K562 (cell line): Measurements from ENCODE around the gene ZBTB16. TPM values are rescaled to one million over a fixed set of nuclear protein-coding genes. Genes with fewer than 3 reads are reported as not detected.

Experiments
- ARID1B ChIP-seq: fragments of 450-650 bp; IDR thresholded peaks from 2 replicates; pipeline ENCODE4 v1.6.1; 2016; ENCODE audit warnings: antibody characterized with exemption, mild to moderate bottlenecking, inconsistent platforms
- CBFA2T3 ChIP-seq: fragments of 450-650 bp; IDR thresholded peaks from 2 replicates; pipeline ENCODE4 v1.6.1; 2017
- CCNT2 ChIP-seq: IDR thresholded peaks from 2 replicates; pipeline ENCODE4 v1.6.1; 2011; ENCODE audit warnings: borderline replicate concordance, low read depth, mild to moderate bottlenecking, moderate library complexity, mixed read lengths, low read length; ENCODE audit not compliant: insufficient read length; ENCODE audit errors: extremely low read depth
- DMBX1 ChIP-seq: fragments of 250-450 bp; sonication (Bioruptor Pico); IDR thresholded peaks from 2 replicates; pipeline ENCODE4 v1.8.0; 2022; ENCODE audit warnings: inconsistent platforms, mild to moderate bottlenecking, moderate library complexity, borderline replicate concordance
- ELF4 ChIP-seq: fragments of 450-650 bp; formaldehyde crosslinking; IDR thresholded peaks from 2 replicates; pipeline ENCODE4 v1.4.0; 2022; ENCODE audit warnings: missing genetic modification characterization
- FOXA3 ChIP-seq, 2 experiments: fragments of 450-650 bp in 1 of 2; sonication (generic) in 1 of 2; formaldehyde crosslinking; IDR thresholded peaks in 1 of 2; conservative IDR thresholded peaks in 1 of 2; 2 replicates each; pipeline versions ENCODE4 v1.4.0 to v1.8.0; 2020 to 2022; ENCODE audit warnings: mild to moderate bottlenecking in 2 of 2, missing genetic modification reagents in 1 of 2
- FOXK2 ChIP-seq, 2 experiments: fragments of 450-650 bp; IDR thresholded peaks in 1 of 2; conservative IDR thresholded peaks in 1 of 2; 2 replicates each; pipeline ENCODE4 v1.6.1; 2016; ENCODE audit warnings: low read depth in 2 of 2, mild to moderate bottlenecking in 1 of 2
- FOXM1 ChIP-seq, 2 experiments: fragments of 450-650 bp in 1 of 2; sonication (generic) in 1 of 2; formaldehyde crosslinking in 1 of 2; IDR thresholded peaks; 2 replicates each; pipeline versions ENCODE4 v1.6.1 to v1.9.0; 2017 to 2022; ENCODE audit warnings: low read depth in 2 of 2, mild to moderate bottlenecking in 2 of 2, missing genetic modification reagents in 1 of 2, moderate library complexity in 1 of 2
- GATA2 ChIP-seq: sonication (generic); formaldehyde crosslinking; IDR thresholded peaks from 2 replicates; pipeline ENCODE4 v1.4.0; 2020; ENCODE audit warnings: mild to moderate bottlenecking, missing genetic modification reagents
- HLTF ChIP-seq: fragments of 450-650 bp; IDR thresholded peaks from 2 replicates; pipeline ENCODE4 v1.6.1; 2016
- MBD2 ChIP-seq: sonication (generic); IDR thresholded peaks from 2 replicates; pipeline ENCODE4 v1.6.1; 2016; ENCODE audit warnings: low read depth, borderline replicate concordance
- MYNN ChIP-seq, 2 experiments: sonication (generic); formaldehyde crosslinking in 1 of 2; IDR thresholded peaks; 2 replicates each; pipeline versions ENCODE4 v1.5.0 to v1.6.1; 2016 to 2020; ENCODE audit warnings: antibody characterized with exemption in 1 of 2, missing genetic modification reagents in 1 of 2
- NCOR1 ChIP-seq: fragments of 450-650 bp; IDR thresholded peaks from 2 replicates; pipeline ENCODE4 v1.6.1; 2016; ENCODE audit warnings: mild to moderate bottlenecking, moderate library complexity
- PHB2 ChIP-seq: fragments of 450-650 bp; IDR thresholded peaks from 2 replicates; pipeline ENCODE4 v1.6.1; 2017; ENCODE audit warnings: low read depth
- PRPF4 ChIP-seq: fragments of 200-400 bp; formaldehyde crosslinking; IDR thresholded peaks from one replicate; pipeline ENCODE4 v1.6.1; 2017; ENCODE audit warnings: low read length, low read depth, mild to moderate bottlenecking; ENCODE audit not compliant: insufficient read depth, poor library complexity, severe bottlenecking
- RCOR1 ChIP-seq, 2 experiments: IDR thresholded peaks; 2 replicates each; pipeline ENCODE4 v1.6.1; 2012; ENCODE audit warnings: low read depth in 2 of 2, low read length in 2 of 2, borderline replicate concordance in 1 of 2, improper control_type of control experiment in 1 of 2
- SMAD4 ChIP-seq: fragments of 250-450 bp; sonication (Bioruptor Pico); conservative IDR thresholded peaks from 2 replicates; pipeline ENCODE4 v1.8.0; 2021; ENCODE audit warnings: inconsistent platforms, mild to moderate bottlenecking, moderate library complexity
- SMARCA4 ChIP-seq: fragments of 450-650 bp; IDR thresholded peaks from 2 replicates; pipeline ENCODE4 v1.6.1; 2016
- SOX6 ChIP-seq: fragments of 450-650 bp; IDR thresholded peaks from 2 replicates; pipeline ENCODE4 v1.6.1; 2014; ENCODE audit warnings: mild to moderate bottlenecking
- STAT5A ChIP-seq: IDR thresholded peaks from 2 replicates; pipeline ENCODE4 v1.6.1; 2012; ENCODE audit warnings: low read length, inconsistent platforms, borderline replicate concordance
- TAL1 ChIP-seq: fragments of 450-650 bp; IDR thresholded peaks from 2 replicates; pipeline ENCODE4 v1.6.1; 2016; ENCODE audit warnings: mild to moderate bottlenecking
- TCF3 ChIP-seq: sonication (generic); formaldehyde crosslinking; IDR thresholded peaks from 2 replicates; pipeline ENCODE4 v1.4.0; 2020; ENCODE audit warnings: mild to moderate bottlenecking, missing genetic modification reagents
- TEAD1 ChIP-seq, 2 experiments: fragments of 450-650 bp in 1 of 2; sonication (generic) in 1 of 2; formaldehyde crosslinking; IDR thresholded peaks; 2 replicates each; pipeline versions ENCODE4 v1.4.0 to v1.8.0; 2020 to 2022; ENCODE audit warnings: mild to moderate bottlenecking in 2 of 2, missing genetic modification reagents in 1 of 2
- TEAD4 ChIP-seq, 2 experiments: sonication (generic) in 1 of 2; formaldehyde crosslinking in 1 of 2; IDR thresholded peaks; 2 replicates each; pipeline versions ENCODE4 v1.6.1 to v1.8.0; 2012 to 2022; ENCODE audit warnings: borderline replicate concordance in 1 of 2, inconsistent platforms in 1 of 2, low read length in 1 of 2, mild to moderate bottlenecking in 1 of 2, missing genetic modification reagents in 1 of 2
- ZFP30 ChIP-seq: fragments of 250-450 bp; sonication (Bioruptor Pico); IDR thresholded peaks from 2 replicates; pipeline ENCODE4 v1.8.0; 2022; ENCODE audit warnings: moderate library complexity, mild to moderate bottlenecking, inconsistent platforms, borderline replicate concordance
- ZNF184 ChIP-seq: sonication (generic); formaldehyde crosslinking; IDR thresholded peaks from 2 replicates; pipeline ENCODE4 v1.5.0; 2020; ENCODE audit warnings: missing genetic modification reagents
- polyA plus RNA-seq, 8 experiments: library from polyadenylated mRNA; depleted of rRNA in 4 of 8; stranded (reverse) in 5 of 8; unstranded in 3 of 8; fragments of >200 nt; fragmentation: Nextera tagmentation in 2 of 8; fragmentation: Illumina TruSeq in 1 of 8; extraction: Ambion mirVana in 2 of 8; extraction: Trizol in 1 of 8; gene quantifications; 2 replicates each; pipeline versions ENCODE4 v1.2.1 to v1.2.3, GENCODE V29; 2011 to 2014; ENCODE audit warnings: inconsistent platforms in 1 of 8, missing spikeins in 1 of 8
- total RNA-seq, 7 experiments: library from RNA; depleted of rRNA in 6 of 7; stranded (reverse); fragments of >200 nt in 6 of 7; fragmentation: Illumina TruSeq in 2 of 7; extraction: Trizol in 2 of 7; gene quantifications; 2 replicates each; pipeline versions ENCODE4 v1.2.1 to v1.2.3, GENCODE V29; 2011 to 2021; ENCODE audit warnings: low replicate concordance in 1 of 7
- TF ChIP-seq, protein P1 (sequence below): fragments of 450-650 bp; formaldehyde crosslinking; IDR thresholded peaks from 2 replicates; pipeline ENCODE4 v1.4.0; 2020; ENCODE audit warnings: mild to moderate bottlenecking, moderate library complexity

The ZBTB16 gene
- total and polyA plus RNA-seq, 9 of the 15 experiments (the other 6 are each of a cell fraction or from before 2014, with no cell fraction given) = 0.06 to 0.40 (median 0.24) TPM; not detected in 4

DNA sequence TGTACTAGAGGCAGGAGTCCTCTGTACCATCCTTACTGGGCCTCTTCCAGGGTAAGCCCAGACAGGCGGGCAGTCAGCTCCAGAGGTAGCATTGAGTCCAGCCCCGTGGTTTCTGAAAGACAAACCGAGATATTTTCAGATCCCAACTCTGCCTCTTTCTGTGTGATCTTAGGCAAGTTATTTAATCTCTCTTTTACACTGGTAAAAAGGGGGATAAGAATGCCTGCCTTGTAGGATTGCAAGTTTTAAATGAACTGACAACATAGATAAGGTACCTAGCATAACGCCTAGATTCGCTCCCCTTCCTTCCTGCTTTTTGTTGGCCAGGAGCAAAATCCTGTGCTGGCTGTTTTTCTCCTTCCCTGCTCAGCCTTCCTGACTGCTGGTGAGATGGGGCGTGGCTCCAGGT, 180.2 kb downstream of the ZBTB16 start (continued):
- 0 out of 2 replicates have a peak, but pooled peaks have one; percentile 23 for TF ChIP-seq MYNN (IDR thresholded peaks at IDR 0.05)
- TF ChIP-seq MYNN (CRISPR knock-in tag; IDR thresholded peaks at IDR 0.05) = no peak
- TF ChIP-seq SMARCA4 = peak; percentile 60
- 0 out of 2 replicates have a peak, but pooled peaks have one; percentile 39 for TF ChIP-seq ELF4 (CRISPR knock-in tag)
- TF ChIP-seq DMBX1 (CRISPR knock-in tag) = 0 out of 2 replicates have a peak, but pooled peaks have one; percentile 35
- TF ChIP-seq TEAD4 (IDR thresholded peaks at IDR 0.05; ENCODE audit: low read length) = peak; percentile 87
- no peak for TF ChIP-seq TEAD4 (CRISPR knock-in tag; IDR thresholded peaks at IDR 0.05; ENCODE audit: borderline replicate concordance)
- no peak for TF ChIP-seq ZFP30 (CRISPR knock-in tag)
- TF ChIP-seq TCF3 (CRISPR knock-in tag) = peak; percentile 90
- no peak for TF ChIP-seq PRPF4
- TF ChIP-seq MBD2 = peak; percentile 44; the same call in 1 of the 2 replicates
- TF ChIP-seq, protein P1, sequence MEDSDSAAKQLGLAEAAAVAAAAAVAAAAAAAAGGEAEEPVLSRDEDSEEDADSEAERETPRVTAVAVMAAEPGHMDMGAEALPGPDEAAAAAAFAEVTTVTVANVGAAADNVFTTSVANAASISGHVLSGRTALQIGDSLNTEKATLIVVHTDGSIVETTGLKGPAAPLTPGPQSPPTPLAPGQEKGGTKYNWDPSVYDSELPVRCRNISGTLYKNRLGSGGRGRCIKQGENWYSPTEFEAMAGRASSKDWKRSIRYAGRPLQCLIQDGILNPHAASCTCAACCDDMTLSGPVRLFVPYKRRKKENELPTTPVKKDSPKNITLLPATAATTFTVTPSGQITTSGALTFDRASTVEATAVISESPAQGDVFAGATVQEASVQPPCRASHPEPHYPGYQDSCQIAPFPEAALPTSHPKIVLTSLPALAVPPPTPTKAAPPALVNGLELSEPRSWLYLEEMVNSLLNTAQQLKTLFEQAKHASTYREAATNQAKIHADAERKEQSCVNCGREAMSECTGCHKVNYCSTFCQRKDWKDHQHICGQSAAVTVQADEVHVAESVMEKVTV (CRISPR knock-in tag) = peak; percentile 22; the same call in 1 of the 2 replicates
- no peak for TF ChIP-seq FOXK2 (conservative IDR thresholded peaks at IDR 0.05 in 1 of 2, IDR thresholded peaks at IDR 0.05 in 1 of 2; ENCODE audit: low read depth in 2 of 2)
- TF ChIP-seq STAT5A = peak; percentile 40; the same call in 1 of the 2 replicates
- peak; percentile 13 for TF ChIP-seq CCNT2
- TF ChIP-seq PHB2 = peak; percentile 53; the same call in 1 of the 2 replicates
- peak; percentile 52 for TF ChIP-seq SOX6
- TF ChIP-seq CBFA2T3 = peak; percentile 88
- peak; percentile 78 for TF ChIP-seq TAL1
- no peak for TF ChIP-seq ZNF184 (CRISPR knock-in tag)
- peak; percentile 78 for TF ChIP-seq NCOR1
- peak; percentile 47 for TF ChIP-seq SMAD4 (CRISPR knock-in tag)
- TF ChIP-seq GATA2 (CRISPR knock-in tag) = peak; percentile 74
- peak; percentile 56; the same call in 1 of the 2 replicates for TF ChIP-seq FOXM1 (IDR thresholded peaks at IDR 0.05; ENCODE audit: low read depth)
- TF ChIP-seq FOXM1 (CRISPR knock-in tag; IDR thresholded peaks at IDR 0.05; ENCODE audit: low read depth) = no peak
- peak; percentile 87 for TF ChIP-seq ARID1B
- TF ChIP-seq RCOR1 (IDR thresholded peaks at IDR 0.05; ENCODE audit: borderline replicate concordance in 1 of 2, low read depth in 2 of 2, low read length in 2 of 2) = peak in 1 of 2 experiments; percentile 30; a peak in 1 of 4 replicates
- TF ChIP-seq FOXA3 (CRISPR knock-in tag; conservative IDR thresholded peaks at IDR 0.05 in 1 of 2, IDR thresholded peaks at IDR 0.05 in 1 of 2) = no peak
- TF ChIP-seq HLTF = no peak
- TF ChIP-seq TEAD1 (CRISPR knock-in tag; IDR thresholded peaks at IDR 0.05) = peak; percentile 37 to 64; a peak in 1 of 4 replicates
